Naive thymus-derived CD4-positive, alpha-beta T cell (primary cell): Measurements from ENCODE around the gene NCOR2. TPM values are rescaled to one million over a fixed set of nuclear protein-coding genes. Genes with fewer than 3 reads are reported as not detected.

Experiments
- ATAC-seq: fragments of 150-1000 bp; cut with Tn5 transposase; 2 replicates; pipeline ENCODE4 v1.10.0; 2021; ENCODE audit warnings: mild to moderate bottlenecking, moderate library complexity
- CTCF ChIA-PET: fragments of 350-600 bp; sonication (Branson Sonifier 250); formaldehyde crosslinking; loops from one replicate; lab custom pipeline; 2021; ENCODE audit warnings: antibody characterized with exemption; lab: Charles Lee
- POLR2A ChIA-PET: fragments of 350-600 bp; sonication (Branson Sonifier 250); formaldehyde crosslinking; loops from one replicate; lab custom pipeline; 2021; ENCODE audit warnings: antibody characterized with exemption, inconsistent platforms; lab: Charles Lee
- DNase-seq, 9 donors: peaks; one replicate each; pipeline versions ENCODE4 v3.0.0 to v3.0.0-alpha.2; 2020 to 2022; ENCODE audit warnings: mixed read lengths in 1 of 9
- H3K27ac ChIP-seq: one replicate; pipeline ENCODE4 v1.7.0; 2013; ENCODE audit warnings: mild to moderate bottlenecking, low read depth, low read length, moderate library complexity
- H3K27me3 ChIP-seq, 2 donors: one replicate each; pipeline ENCODE4 v1.7.0; 2013; ENCODE audit warnings: low read length in 2 of 2, mild to moderate bottlenecking in 2 of 2, moderate library complexity in 2 of 2; ENCODE audit not compliant: control insufficient read depth in 2 of 2, insufficient read depth in 2 of 2
- H3K36me3 ChIP-seq, 3 experiments: 1 replicate in 2 of 3; 2 replicates in 1 of 3; pipeline ENCODE4 v1.7.0; 2013; ENCODE audit warnings: low read length in 3 of 3, mild to moderate bottlenecking in 3 of 3, moderate library complexity in 1 of 3; ENCODE audit not compliant: insufficient read depth in 3 of 3, control insufficient read depth in 2 of 3
- H3K4me1 ChIP-seq, 2 donors: one replicate each; pipeline ENCODE4 v1.7.0; 2013; ENCODE audit warnings: low read length in 2 of 2, mild to moderate bottlenecking in 2 of 2, moderate library complexity in 1 of 2; ENCODE audit not compliant: control insufficient read depth in 2 of 2, insufficient read depth in 2 of 2
- H3K4me3 ChIP-seq: 2 replicates; pipeline ENCODE4 v1.7.0; 2013; ENCODE audit warnings: mild to moderate bottlenecking, low read length
- H3K9me3 ChIP-seq, 3 experiments: 1 replicate in 2 of 3; 2 replicates in 1 of 3; pipeline ENCODE4 v1.7.0; 2013; ENCODE audit warnings: low read length in 3 of 3; ENCODE audit not compliant: control insufficient read depth in 2 of 3
- H3K27ac Mint-ChIP-seq, 9 donors: one replicate each; pipeline ENCODE4 v1.8.0; 2020 to 2022; ENCODE audit warnings: mixed read lengths in 9 of 9, mild to moderate bottlenecking in 8 of 9, moderate library complexity in 5 of 9, inconsistent platforms in 2 of 9
- H3K27me3 Mint-ChIP-seq, 5 donors: one replicate each; pipeline ENCODE4 v1.8.0; 2021 to 2022; ENCODE audit warnings: mixed read lengths in 5 of 5, mild to moderate bottlenecking in 1 of 5
- H3K36me3 Mint-ChIP-seq, 5 donors: one replicate each; pipeline ENCODE4 v1.8.0; 2020 to 2022; ENCODE audit warnings: mixed read lengths in 5 of 5, mild to moderate bottlenecking in 3 of 5, inconsistent platforms in 1 of 5
- H3K4me1 Mint-ChIP-seq, 7 donors: one replicate each; pipeline ENCODE4 v1.8.0; 2020 to 2022; ENCODE audit warnings: mixed read lengths in 7 of 7, mild to moderate bottlenecking in 3 of 7, inconsistent platforms in 1 of 7
- H3K4me3 Mint-ChIP-seq, 10 donors: one replicate each; pipeline ENCODE4 v1.8.0; 2020 to 2022; ENCODE audit warnings: mild to moderate bottlenecking in 10 of 10, mixed read lengths in 10 of 10, moderate library complexity in 6 of 10, inconsistent platforms in 2 of 10
- H3K9me3 Mint-ChIP-seq, 11 donors: one replicate each; pipeline ENCODE4 v1.8.0; 2020 to 2022; ENCODE audit warnings: mixed read lengths in 11 of 11, mild to moderate bottlenecking in 4 of 11, inconsistent platforms in 1 of 11, moderate library complexity in 1 of 11
- intact Hi-C, 2 donors: fragments of 100-400 bp; cut with micrococcal nuclease; formaldehyde crosslinking; loops; one replicate each; pipeline ENCODE4 v1.15.1; 2023
- polyA plus RNA-seq, 2 donors: library from polyadenylated mRNA; unstranded; fragments of 300-500 nt; fragmentation: Illumina TruSeq; gene quantifications; one replicate each; pipeline ENCODE4 v1.2.3, GENCODE V29; 2021
- total RNA-seq, 6 experiments: library from RNA in 5 of 6; stranded (reverse) in 5 of 6; gene quantifications; 1 replicate in 5 of 6; 2 replicates in 1 of 6; pipeline ENCODE4 v1.2.3 and lab custom pipeline; 2021 to 2026

NCOR2 gene
- total and polyA plus RNA-seq, 7 experiments from 2014 or later = 5.3 to 194 (median 109) TPM

GRCh38 chr12:124571556-124571955, 4.1 kb upstream of the NCOR2 start:
- Histone ChIP-seq H3K27ac (no peak overlapping the region), H3K4me1 (peaks cover 0 to 4% of the 10 kb centered on the region in 2 donors), H3K4me3 (no peak overlapping the region), H3K36me3 (peaks cover 0 to 2% (median 0%) of the 10 kb centered on the region in 3 experiments), H3K9me3 (no peaks in the 10 kb centered on the region), H3K27me3 (no peaks in the 10 kb centered on the region)
- H3K27me3 Mint-ChIP-seq = no peaks in the 10 kb centered on the region
- intact Hi-C loops = no loop called here
- no peaks in the 10 kb centered on the region for H3K36me3 Mint-ChIP-seq
- POLR2A ChIA-PET = no interaction called here
- DNase-seq (no peak), ATAC-seq (no peak)
- peaks cover 0 to 16% (median 8%) of the 10 kb centered on the region in 7 donors for H3K4me1 Mint-ChIP-seq
- no peaks in the 10 kb centered on the region for H3K9me3 Mint-ChIP-seq
- CTCF ChIA-PET = no interaction called here
- H3K4me3 Mint-ChIP-seq = no peak overlapping the region
- no peak overlapping the region for H3K27ac Mint-ChIP-seq

DNA sequence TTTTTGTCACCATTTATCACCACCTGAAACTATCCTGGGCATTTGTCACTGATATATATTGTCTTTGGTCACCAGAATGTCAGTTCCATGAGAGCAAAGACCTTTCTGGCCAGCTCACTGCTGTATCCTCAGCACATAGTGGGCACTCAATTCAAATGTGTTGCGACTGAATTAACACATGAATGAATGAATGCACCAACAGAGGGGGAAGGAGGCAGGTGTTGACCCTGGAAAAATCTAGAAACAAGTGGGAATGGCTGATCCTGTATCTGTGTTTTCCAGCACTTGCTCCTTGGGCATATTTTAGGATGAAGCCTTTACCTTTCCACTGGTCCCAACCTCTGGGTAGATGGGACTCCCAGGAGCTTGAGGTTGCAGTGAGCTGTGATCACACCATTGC, 3.4 kb upstream of the NCOR2 start:
- Mint-ChIP-seq H3K4me3 (peak overlapping the region in 2 of 10 donors; percentile 9 to 36), H3K9me3 (no peaks in the 10 kb centered on the region), H3K27ac (peak overlapping the region in 1 of 9 donors; percentile 33), H3K4me1 (peaks cover 0 to 18% (median 9%) of the 10 kb centered on the region in 7 donors), H3K36me3 (no peaks in the 10 kb centered on the region), H3K27me3 (no peaks in the 10 kb centered on the region)
- Histone ChIP-seq H3K9me3 (no peaks in the 10 kb centered on the region), H3K27me3 (no peaks in the 10 kb centered on the region), H3K27ac (no peak overlapping the region), H3K4me3 (no peak overlapping the region), H3K36me3 (peaks cover 0 to 7% (median 0%) of the 10 kb centered on the region in 3 experiments), H3K4me1 (peaks cover 1 to 5% of the 10 kb centered on the region in 2 donors)
- DNase-seq = no peak
- ChIA-PET CTCF (no interaction called here), POLR2A (interaction anchor here (0.5 kb wide), 1 partner anchor 127 kb away, joined by 3 read pairs; no protein-coding TSS in a partner anchor)
- ATAC-seq = no peak
- intact Hi-C loops = no loop called here

DNA sequence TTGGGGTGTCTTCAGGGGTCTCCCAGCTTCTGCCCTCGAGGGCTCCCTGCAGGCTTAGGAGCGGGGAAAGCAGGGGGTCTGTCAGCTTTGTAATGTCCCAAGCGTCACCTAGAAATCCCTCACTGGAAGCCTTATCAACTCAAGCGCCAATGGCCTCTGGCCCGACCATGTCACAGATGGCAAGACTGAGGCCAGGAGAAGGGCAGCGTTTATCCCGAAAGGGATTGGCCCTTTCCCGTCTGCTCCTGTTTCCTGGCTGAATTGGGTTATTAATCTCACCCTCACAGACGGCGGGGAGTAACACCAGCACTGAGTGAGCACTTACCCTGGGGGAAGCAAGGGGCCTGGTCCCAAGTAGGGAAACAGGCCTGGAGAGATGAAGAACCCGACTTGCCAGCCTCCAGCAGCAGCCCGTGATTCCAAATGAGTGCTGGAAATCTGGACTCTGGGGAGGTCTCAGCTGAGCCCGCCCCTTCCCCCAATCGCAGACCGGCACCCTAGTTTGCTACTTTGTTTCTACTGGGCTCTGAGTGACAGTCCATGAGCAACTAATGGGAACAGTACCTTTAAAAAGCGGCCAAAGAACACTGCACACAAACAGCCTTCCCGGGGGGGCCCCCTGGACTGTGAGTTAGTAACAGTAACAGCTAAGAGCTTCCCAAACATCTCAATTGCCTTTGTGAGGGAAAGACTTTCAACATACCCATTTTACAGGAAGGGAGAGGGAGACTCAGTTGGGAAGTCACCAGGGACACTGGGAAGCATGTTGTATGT, 2.1 kb upstream of the NCOR2 start:
- Mint-ChIP-seq H3K4me3 (peak overlapping the region in 4 of 10 donors; percentile 6 to 37 (median 29)), H3K9me3 (no peaks in the 10 kb centered on the region), H3K4me1 (peaks cover 0 to 29% (median 16%) of the 10 kb centered on the region in 7 donors), H3K27ac (peak overlapping the region in 2 of 9 donors; percentile 18 to 71), H3K27me3 (no peaks in the 10 kb centered on the region), H3K36me3 (no peaks in the 10 kb centered on the region)
- H3K27ac ChIP-seq = no peak overlapping the region
- CTCF ChIA-PET = no interaction called here
- no peaks in the 10 kb centered on the region for H3K27me3 ChIP-seq
- POLR2A ChIA-PET = interaction anchor here (0.8 kb wide), 1 partner anchor 39 kb away, joined by 4 read pairs; no protein-coding TSS in a partner anchor
- H3K36me3 ChIP-seq = peaks cover 0 to 7% (median 0%) of the 10 kb centered on the region in 3 experiments
- no peak overlapping the region for H3K4me3 ChIP-seq
- DNase-seq (no peak), ATAC-seq (no peak)
- intact Hi-C loops = loop anchor here (5.0 kb wide), 7 partner anchors 112 to 1602 kb away; partner anchors contain the start of genes ABCB9 (in 1 of the 2), ATP6V0A2 (in 1 of the 2) and SCARB1 (in 1 of the 2)
- H3K4me1 ChIP-seq = peaks cover 6 to 15% of the 10 kb centered on the region in 2 donors
- H3K9me3 ChIP-seq = no peaks in the 10 kb centered on the region

- intact Hi-C loops = loop anchor here (5.0 kb wide), 7 partner anchors 111 to 1601 kb away; partner anchors contain the start of genes ABCB9 (in 1 of the 2), ATP6V0A2 (in 1 of the 2) and SCARB1 (in 1 of the 2)
- Mint-ChIP-seq H3K4me1 (peaks cover 0 to 38% (median 19%) of the 10 kb centered on the region in 7 donors), H3K9me3 (no peaks in the 10 kb centered on the region), H3K36me3 (no peaks in the 10 kb centered on the region), H3K4me3 (peak overlapping the region; percentile 54 to 92 (median 86)), H3K27me3 (no peaks in the 10 kb centered on the region), H3K27ac (peak overlapping the region in 6 of 9 donors; percentile 36 to 86 (median 74))
- ATAC-seq (peak; percentile 19), DNase-seq (peak in 1 of 9 donors; percentile 43)
- Histone ChIP-seq H3K27ac (no peak overlapping the region), H3K27me3 (no peaks in the 10 kb centered on the region), H3K36me3 (peaks cover 0 to 7% (median 0%) of the 10 kb centered on the region in 3 experiments), H3K4me1 (peaks cover 6 to 15% of the 10 kb centered on the region in 2 donors), H3K4me3 (no peak overlapping the region), H3K9me3 (no peaks in the 10 kb centered on the region)
- ChIA-PET CTCF (no interaction called here), POLR2A (interaction anchor here (0.8 kb wide), 1 partner anchor 40 kb away, joined by 4 read pairs; no protein-coding TSS in a partner anchor)
Measured at GRCh38 chr12:124568431-124569374, 1.3 kb upstream of the NCOR2 start.

- intact Hi-C loops = loop anchor here (1.0 to 5.0 kb wide), 16 partner anchors 21 to 1601 kb away; partner anchors contain the start of genes ABCB9 (in 1 of the 2), ATP6V0A2 (in 1 of the 2), DHX37 (in 1 of the 2) and SCARB1 (in 1 of the 2)
- Histone ChIP-seq H3K27ac (peak overlapping the region; percentile 58), H3K4me1 (peaks cover 6 to 15% of the 10 kb centered on the region in 2 donors)
Measured at GRCh38 chr12:124567673-124568373, 411 bp upstream of the NCOR2 start.

More at GRCh38 chr12:124567673-124568373, 411 bp upstream of the NCOR2 start:
- DNase-seq = peak; percentile 70 to 85 (median 82)
- no peaks in the 10 kb centered on the region for H3K9me3 Mint-ChIP-seq
- Histone ChIP-seq H3K27me3 (no peaks in the 10 kb centered on the region), H3K9me3 (no peaks in the 10 kb centered on the region), H3K36me3 (peaks cover 0 to 7% (median 0%) of the 10 kb centered on the region in 3 experiments), H3K4me3 (peak overlapping the region; percentile 72)
- ChIA-PET POLR2A (interaction anchor here (0.5 kb wide), 1 partner anchor 120 kb away, joined by 3 read pairs; no protein-coding TSS in a partner anchor), CTCF (interaction anchor here (0.6 kb wide), 1 partner anchor 260 kb away, joined by 3 read pairs; no protein-coding TSS in a partner anchor)
- peaks cover 0 to 47% (median 25%) of the 10 kb centered on the region in 7 donors for H3K4me1 Mint-ChIP-seq
- H3K36me3 Mint-ChIP-seq = no peaks in the 10 kb centered on the region
- H3K27me3 Mint-ChIP-seq = no peaks in the 10 kb centered on the region
- H3K27ac Mint-ChIP-seq = peak overlapping the region; percentile 59 to 88 (median 81)
- H3K4me3 Mint-ChIP-seq = peak overlapping the region; percentile 78 to 92 (median 86)
- peak; percentile 87 for ATAC-seq
